GM12878 (cell line): Measurements from ENCODE around the gene WHRN. TPM values are rescaled to one million over a fixed set of nuclear protein-coding genes. Genes with fewer than 3 reads are reported as not detected.

Experiments used
- ATAC-seq: fragments of 200-7000 bp; cut with Tn5 transposase; 3 replicates; pipeline ENCODE4 v1.9.1; 2020; ENCODE audit warnings: mild to moderate bottlenecking, moderate library complexity
- BruUV-seq: library from RNA; stranded (reverse); fragments of 400-500 nt; replicated peaks from 2 replicates; lab custom pipeline; 2021; lab: Mats Ljungman, UMichigan
- CTCF ChIA-PET: fragments of 300-600 bp; sonication (Branson Sonifier 250); formaldehyde crosslinking; extraction: SDS; loops from one replicate; lab custom pipeline; 2021; ENCODE audit warnings: inconsistent platforms; lab: Yijun Ruan, JAX
- POLR2A ChIA-PET: fragments of 350-600 bp; formaldehyde crosslinking; extraction: SDS; loops from one replicate; lab custom pipeline; 2021; ENCODE audit warnings: inconsistent platforms; lab: Charles Lee
- RAD21 ChIA-PET: fragments of 300-600 bp; sonication (Branson Sonifier 250); formaldehyde crosslinking; loops from one replicate; lab custom pipeline; 2023; ENCODE audit warnings: antibody characterized with exemption; ENCODE audit not compliant: unreplicated experiment; lab: Charles Lee
- SMC1A ChIA-PET: fragments of 300-600 bp; sonication (Branson Sonifier 250); formaldehyde crosslinking; loops from one replicate; lab custom pipeline; 2023; ENCODE audit not compliant: unreplicated experiment, uncharacterized antibody; lab: Charles Lee
- DNase-seq: peaks from one replicate; pipeline ENCODE4 v3.0.0-alpha.2; 2011; ENCODE audit warnings: low read depth, low spot score
- FAIRE-seq: peaks from 3 replicates; lab custom pipeline; 2011; peaks lifted over from hg19 to GRCh38; lab: Jason Lieb, UNC
- H2AFZ ChIP-seq: 2 replicates; pipeline ENCODE4 v1.6.0; 2011; ENCODE audit warnings: low read depth, low read length, control low read depth; ENCODE audit not compliant: control insufficient read depth
- H3K27ac ChIP-seq: 2 replicates; pipeline ENCODE4 v1.5.1; 2011; ENCODE audit warnings: control low read depth; ENCODE audit not compliant: control insufficient read depth, insufficient read depth
- H3K27me3 ChIP-seq, 2 experiments: replicated peaks in 1 of 2; 2 replicates each; pipeline versions ENCODE4 v1.6.0 to v1.6.1; 2011; ENCODE audit warnings: low read length in 1 of 2; ENCODE audit not compliant: control insufficient read depth in 2 of 2, insufficient read depth in 2 of 2
- H3K36me3 ChIP-seq, 2 experiments: 2 replicates each; pipeline ENCODE4 v1.5.1; 2011; ENCODE audit warnings: low read length in 1 of 2; ENCODE audit not compliant: control insufficient read depth in 2 of 2, insufficient read depth in 2 of 2
- H3K4me1 ChIP-seq: 2 replicates; pipeline ENCODE4 v1.6.1; 2011; ENCODE audit warnings: mild to moderate bottlenecking, low read length, moderate library complexity, mixed read lengths; ENCODE audit not compliant: control insufficient read depth, insufficient read depth
- H3K4me2 ChIP-seq: 2 replicates; pipeline ENCODE4 v1.6.0; 2011; ENCODE audit warnings: control low read depth; ENCODE audit not compliant: control insufficient read depth, insufficient read depth
- H3K4me3 ChIP-seq: fragments of 200-600 bp; sonication (generic); 2 replicates; pipeline ENCODE4 v1.5.1; 2016
- H3K79me2 ChIP-seq: 2 replicates; pipeline ENCODE4 v1.6.0; 2011; ENCODE audit warnings: low read length; ENCODE audit not compliant: control insufficient read depth, insufficient read depth
- H3K9ac ChIP-seq: 2 replicates; pipeline ENCODE4 v1.8.0; 2011; ENCODE audit warnings: low read length, control low read depth, mixed read lengths; ENCODE audit not compliant: control insufficient read depth, insufficient read depth
- H3K9me3 ChIP-seq: replicated peaks from 3 replicates; pipeline ENCODE4 v1.5.1; 2011; ENCODE audit warnings: mild to moderate bottlenecking, low read length; ENCODE audit not compliant: control insufficient read depth, insufficient read depth
- H4K20me1 ChIP-seq: 2 replicates; pipeline ENCODE4 v1.6.0; 2011; ENCODE audit not compliant: control insufficient read depth, insufficient read depth
- GATAD2B ChIP-seq: fragments of 450-650 bp; conservative IDR thresholded peaks from 2 replicates; pipeline ENCODE4 v1.6.1; 2017; ENCODE audit warnings: low read depth, mild to moderate bottlenecking, moderate library complexity
- PAX8 ChIP-seq: fragments of 450-650 bp; IDR thresholded peaks from 2 replicates; pipeline ENCODE4 v1.6.1; 2017; ENCODE audit warnings: mild to moderate bottlenecking, moderate library complexity
- RFX5 ChIP-seq: IDR thresholded peaks from 2 replicates; pipeline ENCODE4 v1.6.1; 2011; ENCODE audit warnings: low read depth, low read length, improper control_type of control experiment
- ZBTB4 ChIP-seq: fragments of 450-650 bp; formaldehyde crosslinking; IDR thresholded peaks from 2 replicates; pipeline ENCODE4 v1.4.0; 2022; ENCODE audit warnings: mild to moderate bottlenecking, moderate library complexity
- WGBS: methylation state at CpG from one replicate; pipeline ENCODE4 v1.1.6; 2016; ENCODE audit warnings: low lambda C conversion rate; ENCODE audit not compliant: insufficient replicate concordance, insufficient coverage; ENCODE audit errors: missing lambda C conversion rate; 5-methylcytosine and 5-hydroxymethylcytosine counted together
- in situ Hi-C: fragments of 300-500 bp; cut with MboI; formaldehyde crosslinking; loops from 9 replicates; pipeline ENCODE4 v1.14.3; 2018; ENCODE audit warnings: mixed read lengths
- intact Hi-C: fragments of 100-400 bp; cut with micrococcal nuclease; formaldehyde crosslinking; loops from one replicate; pipeline ENCODE4 v1.14.2; 2022; ENCODE audit not compliant: unreplicated experiment
- polyA plus RNA-seq, 11 experiments: library from polyadenylated mRNA; depleted of rRNA in 4 of 11; unstranded in 6 of 11; stranded (reverse) in 5 of 11; fragments of >200 nt; fragmentation: Nextera tagmentation in 4 of 11; fragmentation: Illumina TruSeq in 1 of 11; extraction: Ambion mirVana in 4 of 11; extraction: Trizol in 1 of 11; gene quantifications; 1 replicate in 1 of 11; 2 replicates in 10 of 11; pipeline versions ENCODE4 v1.2.1 to v1.2.3, GENCODE V29; 2011 to 2016; ENCODE audit warnings: inconsistent platforms in 2 of 11, missing spikeins in 2 of 11, low read depth in 1 of 11
- total RNA-seq, 4 experiments: library from RNA; depleted of rRNA in 3 of 4; stranded (reverse); fragments of >200 nt in 3 of 4; fragmentation: Illumina TruSeq in 1 of 4; extraction: Trizol in 1 of 4; gene quantifications; 2 replicates each; pipeline versions ENCODE4 v1.2.1 to v1.2.3, GENCODE V29; 2013 to 2021

WHRN gene
- total and polyA plus RNA-seq, 10 of the 15 experiments (the other 5 are each of a cell fraction or from before 2014, with no cell fraction given) = 0.04 to 18.2 (median 0.68) TPM; not detected in 1

GRCh38 chr9:114428466-114428865, 76.8 kb downstream of the WHRN start:
- H3K4me3 ChIP-seq = no peak overlapping the region
- no peak overlapping the region for H2AFZ ChIP-seq
- no peaks in the 10 kb centered on the region for H3K4me1 ChIP-seq
- ChIA-PET CTCF (interaction anchor here (0.7 to 2.2 kb wide), 5 partner anchors 9 to 225 kb away, joined by 3 to 11 read pairs (median 3); no protein-coding TSS in a partner anchor), SMC1A (interaction anchor here (0.9 to 1.9 kb wide), 5 partner anchors 9 to 225 kb away, joined by 3 to 7 read pairs (median 4); no protein-coding TSS in a partner anchor), RAD21 (interaction anchor here (0.7 to 1.0 kb wide), 2 partner anchors 25 to 73 kb away, joined by 3 read pairs; no protein-coding TSS in a partner anchor), POLR2A (no interaction called here)
- intact Hi-C loops = no loop called here
- in situ Hi-C loops = no loop called here
- BruUV-seq = no TSS peak
- H4K20me1 ChIP-seq = no peaks in the 10 kb centered on the region
- H3K36me3 ChIP-seq = no peaks in the 10 kb centered on the region; a peak in 1 of 4 replicates
- ATAC-seq = no peak
- H3K79me2 ChIP-seq = no peaks in the 10 kb centered on the region
- no peak overlapping the region for H3K9ac ChIP-seq
- no peak overlapping the region for H3K4me2 ChIP-seq
- no peak for DNase-seq
- TF ChIP-seq PAX8 (no peak), RFX5 (no peak), ZBTB4 (no peak), GATAD2B (no peak)
- H3K27me3 ChIP-seq = no peaks in the 10 kb centered on the region
- WGBS = 73% methylated on average over 8 of the region's 8 CpGs
- H3K9me3 ChIP-seq = no peaks in the 10 kb centered on the region
- H3K27ac ChIP-seq = no peak overlapping the region
- FAIRE-seq = no peak
